Measurements from ENCODE around the gene RPS19BP1.

RPS19BP1 gene

GRCh38 chr22:39497429-39497828, 35.1 kb downstream of the RPS19BP1 start:
- no peaks in the 10 kb centered on the region for H3K36me3 ChIP-seq (replicated peaks)
- in situ Hi-C loops (cut with HindIII; ENCODE audit: low pct_ligation_motif_present, low sequenced_read_pairs) = no loop called here
- TF ChIP-seq CTCF (IDR thresholded peaks at IDR 0.05; ENCODE audit: low read depth, low read length, missing control alignments) = no peak
- H3K27me3 ChIP-seq (replicated peaks) = no peaks in the 10 kb centered on the region
- DNase-seq = no peak
- H3K4me3 ChIP-seq (ENCODE audit: low read depth, low read length) = no peak overlapping the region
- no peak overlapping the region for H3K27ac ChIP-seq

GRCh38 chr22:39496131-39496838, 36.3 kb downstream of the RPS19BP1 start:
- H3K36me3 ChIP-seq (replicated peaks) = no peaks in the 10 kb centered on the region
- TF ChIP-seq CTCF (IDR thresholded peaks at IDR 0.05; ENCODE audit: low read depth, low read length, missing control alignments) = peak; percentile 93
- in situ Hi-C loops (cut with HindIII; ENCODE audit: low pct_ligation_motif_present, low sequenced_read_pairs) = no loop called here
- H3K27me3 ChIP-seq (replicated peaks) = no peaks in the 10 kb centered on the region
- peak; percentile 67 for DNase-seq
- H3K4me3 ChIP-seq (ENCODE audit: low read depth, low read length) = no peak overlapping the region
- no peak overlapping the region for H3K27ac ChIP-seq

GRCh38 chr22:39494471-39495120, 38.0 kb downstream of the RPS19BP1 start:
- Histone ChIP-seq H3K4me3 (ENCODE audit: low read depth, low read length) (no peak overlapping the region), H3K27ac (no peak overlapping the region), H3K27me3 (replicated peaks) (no peaks in the 10 kb centered on the region), H3K36me3 (replicated peaks) (no peaks in the 10 kb centered on the region)
- in situ Hi-C loops (cut with HindIII; ENCODE audit: low pct_ligation_motif_present, low sequenced_read_pairs) = no loop called here
- no peak for DNase-seq
- no peak for TF ChIP-seq CTCF (IDR thresholded peaks at IDR 0.05; ENCODE audit: low read depth, low read length, missing control alignments)

GRCh38 chr22:39493759-39494158, 38.8 kb downstream of the RPS19BP1 start:
- Histone ChIP-seq H3K27ac (no peak overlapping the region), H3K27me3 (replicated peaks) (no peaks in the 10 kb centered on the region), H3K36me3 (replicated peaks) (no peaks in the 10 kb centered on the region), H3K4me3 (ENCODE audit: low read depth, low read length) (no peak overlapping the region)
- in situ Hi-C loops (cut with HindIII; ENCODE audit: low pct_ligation_motif_present, low sequenced_read_pairs) = no loop called here
- peak; percentile 67 for DNase-seq
- no peak for TF ChIP-seq CTCF (IDR thresholded peaks at IDR 0.05; ENCODE audit: low read depth, low read length, missing control alignments)

GRCh38 chr22:39492186-39492585, 40.4 kb downstream of the RPS19BP1 start:
- no peak for DNase-seq
- no peaks in the 10 kb centered on the region for H3K27me3 ChIP-seq (replicated peaks)
- no peak overlapping the region for H3K27ac ChIP-seq
- no peak for TF ChIP-seq CTCF (IDR thresholded peaks at IDR 0.05; ENCODE audit: low read depth, low read length, missing control alignments)
- H3K4me3 ChIP-seq (ENCODE audit: low read depth, low read length) = no peak overlapping the region
- in situ Hi-C loops (cut with HindIII; ENCODE audit: low pct_ligation_motif_present, low sequenced_read_pairs) = no loop called here
- no peaks in the 10 kb centered on the region for H3K36me3 ChIP-seq (replicated peaks)
